Skeletal muscle satellite cell (primary cell): ENCODE data around the gene KCNIP3. TPM values are rescaled to one million over a fixed set of nuclear protein-coding genes. Genes with fewer than 3 reads are reported as not detected.

Source experiments
- H3K27me3 ChIP-seq: 2 replicates; pipeline ENCODE4 v1.7.0; 2013; ENCODE audit warnings: low read length; ENCODE audit not compliant: control insufficient read depth, insufficient read depth
- H3K36me3 ChIP-seq: 2 replicates; pipeline ENCODE4 v1.7.0; 2013; ENCODE audit warnings: mild to moderate bottlenecking, control low read depth, low read length; ENCODE audit not compliant: insufficient read depth
- H3K4me1 ChIP-seq: 2 replicates; pipeline ENCODE4 v1.7.0; 2013; ENCODE audit warnings: low read length; ENCODE audit not compliant: control insufficient read depth, insufficient read depth
- H3K4me2 ChIP-seq: 2 replicates; pipeline ENCODE4 v1.7.0; 2013; ENCODE audit warnings: mild to moderate bottlenecking, low read length
- H3K4me3 ChIP-seq: 2 replicates; pipeline ENCODE4 v1.7.0; 2013; ENCODE audit warnings: low read length
- H3K9ac ChIP-seq: 2 replicates; pipeline ENCODE4 v1.7.0; 2013; ENCODE audit warnings: mild to moderate bottlenecking, low read depth, low read length, moderate library complexity
- H3K9me3 ChIP-seq: replicated peaks from 2 replicates; pipeline ENCODE4 v1.7.0; 2013; ENCODE audit warnings: mild to moderate bottlenecking, control low read depth, low read length
- total RNA-seq: library from RNA; depleted of rRNA; stranded (reverse); fragments of >200 nt; gene quantifications from 2 replicates; pipeline ENCODE4 v1.2.3, GENCODE V29; 2012; rRNA removed

KCNIP3 gene
- 2.0 and 2.5 TPM in 2 replicates for total RNA-seq

DNA sequence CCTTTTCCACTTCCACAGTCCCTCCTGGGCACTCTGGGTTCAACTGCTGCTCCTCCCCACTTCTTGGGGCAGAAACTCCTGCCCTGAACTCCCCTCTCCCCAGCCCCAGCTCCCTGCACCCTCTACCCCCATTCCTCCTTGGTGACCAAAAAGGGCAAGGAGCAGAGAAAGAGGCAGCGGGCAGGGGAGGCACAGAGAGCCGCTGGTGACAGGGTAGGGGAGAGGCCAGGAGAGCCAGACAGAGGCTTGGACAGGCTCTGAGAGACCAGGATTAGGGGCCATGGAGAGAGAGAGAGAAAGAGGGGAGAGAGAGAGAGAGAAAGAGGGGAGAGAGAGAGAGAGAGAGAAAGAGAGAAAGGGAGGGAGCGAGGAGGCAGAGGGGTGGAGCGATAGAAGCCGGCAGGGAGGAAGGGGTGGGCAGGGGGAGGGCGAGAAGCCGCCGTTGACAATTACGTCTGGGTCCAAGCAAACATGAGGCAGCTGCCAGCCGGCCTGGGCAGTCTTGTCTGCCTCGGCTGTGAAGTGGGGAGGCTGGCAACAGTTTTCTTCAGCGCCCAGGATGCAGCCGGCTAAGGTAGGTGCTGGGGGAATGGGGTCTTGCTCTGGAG is at the start of gene KCNIP3:
Gene KCNIP3, plus strand, starts transcription at position 468 of the 608 bp plus-strand sequence. Its CDS starts 92 bp downstream, at position 560.
- H3K4me1 ChIP-seq: no peaks in the 10 kb centered on the region
- H3K9ac ChIP-seq: no peak within 1 kb of the TSS
- H3K36me3 ChIP-seq: no peaks in the 10 kb centered on the region
- H3K27me3 ChIP-seq: peaks cover 64% of the 10 kb centered on the region
- H3K9me3 ChIP-seq: no peaks in the 10 kb centered on the region
- no peak within 1 kb of the TSS for H3K4me3 ChIP-seq
- H3K4me2 ChIP-seq: no peak within 1 kb of the TSS

DNA sequence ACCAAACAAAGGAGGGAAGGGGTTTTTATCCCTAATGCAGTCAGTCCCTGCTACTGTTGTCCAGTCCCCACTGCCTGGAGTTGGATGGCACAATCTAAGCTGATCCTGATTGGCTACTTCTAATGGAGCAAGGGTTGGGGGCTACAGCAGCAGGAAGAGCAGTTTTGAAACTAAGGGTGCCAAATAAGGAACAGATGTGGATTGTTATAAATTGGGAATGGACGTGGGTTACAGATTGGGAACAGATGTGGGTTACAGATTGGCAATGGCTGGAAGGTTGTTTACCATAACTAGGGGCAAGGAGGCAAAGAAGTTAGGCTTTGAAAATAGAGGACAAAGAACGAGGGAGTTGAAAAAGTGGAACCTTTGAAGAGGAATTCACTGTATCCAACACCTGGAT is 38.9 kb upstream of the KCNIP3 start:
- Histone ChIP-seq H3K9me3 (no peaks in the 10 kb centered on the region), H3K9ac (no peak overlapping the region), H3K4me1 (no peaks in the 10 kb centered on the region), H3K4me3 (no peak overlapping the region), H3K27me3 (peaks cover 35% of the 10 kb centered on the region), H3K4me2 (no peak overlapping the region), H3K36me3 (no peaks in the 10 kb centered on the region)

DNA sequence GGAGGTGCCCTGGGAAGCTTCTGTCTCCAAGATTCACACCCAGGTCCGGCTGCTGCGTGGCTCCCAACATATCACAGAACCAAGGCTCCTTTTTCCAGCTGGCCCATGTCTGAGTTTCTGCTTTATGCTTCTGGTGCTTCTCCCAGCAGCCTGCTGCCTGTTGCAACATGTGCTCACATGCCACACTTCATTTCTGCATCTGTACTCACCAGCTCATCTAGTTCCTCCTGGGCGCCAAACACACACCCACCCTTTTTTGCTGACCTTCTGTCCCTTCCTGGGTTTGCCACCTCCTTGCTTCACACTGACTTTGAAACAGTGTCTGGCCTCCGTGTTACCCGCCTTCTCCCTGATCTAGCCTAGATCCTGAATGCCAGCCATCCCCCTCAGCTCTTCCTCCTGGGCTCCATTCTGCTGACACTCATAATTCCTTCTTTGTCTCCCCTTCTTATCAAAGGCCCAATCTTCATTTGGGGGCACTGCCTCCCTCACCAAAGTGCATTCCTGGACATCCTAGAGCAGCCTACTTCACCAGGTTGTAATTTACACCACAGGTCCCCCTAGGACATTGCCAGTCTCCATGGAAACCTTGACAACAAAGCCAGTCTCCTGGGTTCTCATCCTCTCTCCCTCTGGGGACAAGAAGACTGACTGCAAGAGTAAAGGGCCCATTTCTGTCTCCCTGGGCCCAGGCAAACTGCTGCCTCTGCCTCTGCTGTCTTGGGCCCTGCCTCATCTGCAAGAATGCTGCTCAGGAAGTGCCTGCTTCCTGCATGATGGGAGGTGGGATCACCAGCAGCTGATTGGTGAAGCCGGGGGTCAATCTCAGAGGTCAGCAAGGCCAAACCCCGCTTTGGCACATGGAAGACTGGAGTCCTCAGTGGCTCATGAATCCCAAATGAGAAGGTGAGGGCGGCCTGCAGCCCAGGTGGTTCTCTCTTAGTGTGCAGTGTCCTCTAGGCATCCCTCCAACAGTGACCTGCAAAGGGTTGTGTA is 36.8 kb upstream of the KCNIP3 start:
- Histone ChIP-seq H3K4me2 (no peak overlapping the region), H3K9me3 (no peaks in the 10 kb centered on the region), H3K9ac (no peak overlapping the region), H3K4me1 (no peaks in the 10 kb centered on the region), H3K27me3 (peaks cover 48% of the 10 kb centered on the region), H3K4me3 (no peak overlapping the region), H3K36me3 (no peaks in the 10 kb centered on the region)

DNA sequence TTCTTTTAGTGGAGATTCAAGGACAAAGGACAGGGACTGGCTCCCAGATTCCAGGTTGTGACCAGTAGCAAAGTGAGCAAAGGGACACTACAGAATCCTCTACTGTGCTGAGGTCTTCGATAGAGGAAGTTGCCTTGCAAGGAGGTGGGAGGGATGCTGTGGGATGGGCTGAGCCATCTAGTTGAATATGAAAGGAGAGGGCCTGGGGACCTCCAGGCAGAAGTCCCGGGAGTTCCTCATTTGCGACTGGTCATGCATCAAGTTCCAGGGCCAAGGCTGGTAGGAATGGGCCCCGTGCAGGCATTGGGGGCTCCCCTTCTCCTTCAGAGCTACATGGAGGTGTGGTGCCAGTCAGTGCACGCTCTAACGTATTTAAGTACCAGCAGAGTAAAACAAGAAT is 35.5 kb upstream of the KCNIP3 start:
- Histone ChIP-seq H3K27me3 (peaks cover 59% of the 10 kb centered on the region), H3K9me3 (no peaks in the 10 kb centered on the region), H3K4me1 (no peaks in the 10 kb centered on the region), H3K4me3 (no peak overlapping the region), H3K36me3 (no peaks in the 10 kb centered on the region), H3K9ac (no peak overlapping the region), H3K4me2 (no peak overlapping the region)

DNA sequence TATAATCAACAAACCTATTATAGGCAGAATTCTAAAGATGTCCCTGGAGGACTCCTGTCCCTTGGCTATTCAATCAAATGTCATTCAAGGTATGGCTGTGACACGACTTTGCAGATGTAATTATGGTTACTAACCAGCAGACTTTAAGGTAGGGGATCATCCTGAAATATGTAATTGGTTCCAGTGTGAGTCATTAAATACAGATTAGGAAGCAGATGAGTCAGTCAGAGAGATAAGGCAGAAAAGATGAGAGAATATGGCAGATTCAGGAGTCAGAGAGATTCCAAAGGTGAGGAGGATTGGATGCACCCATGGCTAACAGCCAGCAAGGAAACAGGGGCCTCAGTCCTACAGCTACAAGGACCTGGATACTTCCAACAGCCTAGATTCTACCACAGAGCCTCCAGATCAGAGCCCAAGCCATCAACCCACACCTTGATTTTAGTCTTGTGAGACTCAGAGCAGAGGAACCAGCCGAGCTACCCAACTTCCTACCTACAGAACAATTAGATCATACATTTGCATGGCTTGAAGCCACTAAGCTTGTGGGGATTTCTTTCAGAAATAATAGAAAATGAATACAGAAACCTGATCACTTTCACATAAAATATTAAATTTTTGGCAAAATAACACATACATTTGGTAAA is 34.1 kb upstream of the KCNIP3 start:
- no peaks in the 10 kb centered on the region for H3K36me3 ChIP-seq
- H3K9ac ChIP-seq: no peak overlapping the region
- H3K4me2 ChIP-seq: no peak overlapping the region
- H3K27me3 ChIP-seq: peaks cover 60% of the 10 kb centered on the region
- no peaks in the 10 kb centered on the region for H3K9me3 ChIP-seq
- no peak overlapping the region for H3K4me3 ChIP-seq
- H3K4me1 ChIP-seq: no peaks in the 10 kb centered on the region

DNA sequence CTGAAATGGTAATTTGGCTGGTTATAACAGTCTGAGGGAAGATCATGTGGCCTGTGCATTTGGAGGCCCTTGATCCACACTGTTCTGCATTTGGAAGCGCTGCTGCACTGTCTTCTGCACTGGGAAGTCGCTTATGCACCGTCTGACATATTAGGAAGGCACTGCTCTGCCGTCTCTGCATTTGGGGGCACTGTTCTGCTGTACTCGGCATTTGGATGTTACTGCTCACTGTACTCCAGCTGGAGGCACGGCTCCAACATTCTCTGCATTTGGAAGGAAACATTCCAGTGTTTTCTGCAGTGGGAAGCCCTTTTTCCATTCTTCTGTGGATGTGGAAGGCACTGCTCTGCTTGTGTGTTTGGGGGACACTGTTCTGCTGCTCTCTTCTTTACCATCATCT is 32.5 kb upstream of the KCNIP3 start:
- no peak overlapping the region for H3K9ac ChIP-seq
- no peaks in the 10 kb centered on the region for H3K36me3 ChIP-seq
- H3K4me3 ChIP-seq: no peak overlapping the region
- no peaks in the 10 kb centered on the region for H3K9me3 ChIP-seq
- H3K4me1 ChIP-seq: no peaks in the 10 kb centered on the region
- H3K4me2 ChIP-seq: no peak overlapping the region
- H3K27me3 ChIP-seq: peaks cover 48% of the 10 kb centered on the region

DNA sequence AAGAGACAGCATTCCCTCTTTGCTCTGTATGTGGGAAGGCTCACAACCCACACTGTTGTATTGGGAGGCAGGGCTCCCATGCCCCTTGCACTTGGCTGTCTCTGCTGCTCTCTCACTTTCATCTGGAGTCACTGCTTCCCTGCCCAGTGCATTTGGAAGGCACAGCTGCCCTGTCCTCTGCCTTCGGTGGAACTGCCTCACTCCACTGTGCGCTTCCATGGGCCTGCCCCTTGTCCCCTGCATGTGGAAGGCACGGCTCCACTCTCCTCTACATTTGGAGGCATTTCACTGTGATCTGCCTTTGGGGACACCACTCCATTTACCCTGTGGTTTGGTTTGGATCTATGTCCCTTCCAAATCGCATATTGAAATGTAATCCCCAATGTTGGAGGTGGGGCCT is 32.0 kb upstream of the KCNIP3 start:
- H3K4me1 ChIP-seq: no peaks in the 10 kb centered on the region
- H3K4me2 ChIP-seq: no peak overlapping the region
- H3K27me3 ChIP-seq: peaks cover 45% of the 10 kb centered on the region
- H3K36me3 ChIP-seq: no peaks in the 10 kb centered on the region
- no peak overlapping the region for H3K9ac ChIP-seq
- no peaks in the 10 kb centered on the region for H3K9me3 ChIP-seq
- no peak overlapping the region for H3K4me3 ChIP-seq

DNA sequence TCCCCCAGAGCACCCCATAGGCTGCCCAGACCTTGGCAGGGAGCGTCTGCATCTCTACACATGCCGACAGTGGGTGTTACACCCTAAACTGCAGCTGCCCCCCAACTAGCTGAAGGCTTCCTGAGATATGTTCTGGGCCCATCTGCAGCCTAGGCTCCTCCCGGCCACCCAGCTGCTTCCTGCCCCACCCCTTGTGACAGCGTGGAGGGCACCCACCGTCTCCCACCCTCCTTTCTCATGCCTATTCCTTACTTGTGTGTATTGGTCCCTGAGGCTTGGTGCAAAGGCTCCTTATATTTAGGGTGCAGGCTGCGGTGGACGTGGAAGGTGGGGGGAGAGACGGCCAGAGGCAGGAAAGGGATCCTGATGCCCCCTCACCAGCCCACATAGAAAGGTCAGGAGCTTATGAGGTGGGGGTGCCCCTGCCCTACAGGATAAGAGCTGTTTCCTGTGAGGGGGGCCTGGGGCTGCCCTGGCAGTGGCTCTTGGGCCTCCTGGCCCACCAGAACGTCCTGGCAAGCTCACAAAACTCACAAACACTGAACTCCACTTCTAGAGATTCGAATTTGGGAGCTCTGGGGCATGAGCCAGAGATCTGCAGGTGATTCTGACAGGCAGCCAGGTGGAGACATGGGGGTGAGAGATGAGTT is 30.2 kb upstream of the KCNIP3 start:
- no peak overlapping the region for H3K4me3 ChIP-seq
- no peak overlapping the region for H3K9ac ChIP-seq
- no peaks in the 10 kb centered on the region for H3K4me1 ChIP-seq
- peaks cover 46% of the 10 kb centered on the region for H3K27me3 ChIP-seq
- H3K36me3 ChIP-seq: no peaks in the 10 kb centered on the region
- H3K4me2 ChIP-seq: no peak overlapping the region
- H3K9me3 ChIP-seq: no peaks in the 10 kb centered on the region

DNA sequence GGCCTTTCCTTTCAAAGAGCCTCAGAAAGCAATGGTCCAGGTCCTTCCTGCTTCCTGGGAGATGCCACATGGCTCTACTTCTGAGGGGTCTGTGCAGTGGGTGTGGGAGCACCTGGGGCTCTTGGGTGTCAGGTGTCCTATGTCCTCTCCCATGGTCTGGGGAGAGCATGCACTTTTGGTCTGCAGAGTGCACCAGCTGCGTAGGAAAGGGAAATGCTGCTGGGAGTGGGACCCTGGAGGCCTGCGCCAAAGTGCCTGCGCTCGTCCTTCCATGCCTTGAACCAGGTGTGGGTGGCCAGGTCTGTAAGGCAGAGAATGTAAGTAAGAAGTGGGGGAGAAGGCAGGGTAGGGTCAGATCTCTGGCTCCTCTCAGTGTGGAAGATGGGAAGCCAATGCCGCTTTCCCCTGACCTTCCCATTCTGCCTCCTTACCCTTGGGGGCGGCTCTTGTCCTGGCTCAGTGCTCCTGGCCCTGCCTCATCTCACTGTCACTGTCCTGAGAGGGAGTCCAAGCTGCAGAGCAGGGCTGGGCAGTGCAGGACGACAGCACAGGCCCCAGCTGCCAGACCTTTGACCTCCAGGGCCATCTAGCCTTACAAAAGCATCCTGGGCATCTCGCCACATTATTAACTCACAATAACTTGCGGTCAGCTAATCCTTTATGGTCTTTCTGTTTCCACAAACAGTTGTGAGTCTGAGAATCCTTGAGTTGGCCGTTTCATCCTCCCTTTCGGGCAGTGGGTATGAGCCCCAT is 29.5 kb upstream of the KCNIP3 start:
- peaks cover 46% of the 10 kb centered on the region for H3K27me3 ChIP-seq
- H3K4me2 ChIP-seq: no peak overlapping the region
- H3K4me3 ChIP-seq: no peak overlapping the region
- no peaks in the 10 kb centered on the region for H3K4me1 ChIP-seq
- no peaks in the 10 kb centered on the region for H3K36me3 ChIP-seq
- no peak overlapping the region for H3K9ac ChIP-seq
- no peaks in the 10 kb centered on the region for H3K9me3 ChIP-seq

DNA sequence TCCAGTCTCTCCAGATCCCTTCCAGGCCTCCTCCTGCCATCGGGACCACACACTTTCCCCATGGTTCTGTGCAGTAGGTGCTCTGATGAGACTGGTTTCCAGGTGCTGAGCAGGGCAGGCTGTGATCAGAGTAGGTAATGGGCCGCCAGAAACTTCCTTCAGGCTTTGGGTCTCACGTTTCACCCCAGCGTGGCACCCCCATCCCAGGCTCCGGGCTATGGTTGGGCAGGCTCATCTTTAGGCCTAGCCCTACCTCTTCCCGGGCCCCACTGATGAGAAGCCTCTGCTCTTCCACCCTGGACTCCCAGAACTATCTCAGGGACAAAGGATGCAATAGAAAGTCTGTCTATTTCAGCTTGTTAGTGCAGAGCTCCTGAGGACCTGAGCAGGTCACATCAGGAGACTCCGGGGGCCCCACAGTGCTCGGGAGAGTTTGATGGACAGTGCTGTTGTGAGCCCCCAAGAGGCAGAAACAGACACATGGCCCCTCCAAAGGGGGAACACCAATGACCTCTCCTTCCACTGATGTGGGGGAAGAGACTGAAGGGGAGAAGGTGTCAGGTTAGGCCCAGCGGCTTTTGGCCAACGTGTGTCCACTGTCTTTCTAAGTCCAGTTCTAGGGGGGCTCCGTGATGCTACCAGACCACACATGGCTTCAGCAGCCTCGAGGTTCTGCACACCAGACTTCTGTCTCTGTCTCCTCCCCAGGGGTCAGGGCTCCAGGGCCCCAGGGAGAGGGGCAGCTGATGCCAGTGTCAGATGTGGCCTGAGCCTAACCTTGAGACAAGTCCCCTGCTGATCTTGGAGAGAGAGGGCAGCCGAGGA is 28.7 kb upstream of the KCNIP3 start:
- Histone ChIP-seq H3K27me3 (peaks cover 38% of the 10 kb centered on the region), H3K4me1 (no peaks in the 10 kb centered on the region), H3K4me2 (no peak overlapping the region), H3K9ac (no peak overlapping the region), H3K4me3 (no peak overlapping the region), H3K36me3 (no peaks in the 10 kb centered on the region), H3K9me3 (no peaks in the 10 kb centered on the region)
